HuH-7.5 (cell line): Measurements from ENCODE around the gene TERB1.

Experiments used
- DNase-seq: peaks from one replicate; pipeline ENCODE4 v3.0.0; 2011; ENCODE audit warnings: low spot score

The TERB1 gene

DNA sequence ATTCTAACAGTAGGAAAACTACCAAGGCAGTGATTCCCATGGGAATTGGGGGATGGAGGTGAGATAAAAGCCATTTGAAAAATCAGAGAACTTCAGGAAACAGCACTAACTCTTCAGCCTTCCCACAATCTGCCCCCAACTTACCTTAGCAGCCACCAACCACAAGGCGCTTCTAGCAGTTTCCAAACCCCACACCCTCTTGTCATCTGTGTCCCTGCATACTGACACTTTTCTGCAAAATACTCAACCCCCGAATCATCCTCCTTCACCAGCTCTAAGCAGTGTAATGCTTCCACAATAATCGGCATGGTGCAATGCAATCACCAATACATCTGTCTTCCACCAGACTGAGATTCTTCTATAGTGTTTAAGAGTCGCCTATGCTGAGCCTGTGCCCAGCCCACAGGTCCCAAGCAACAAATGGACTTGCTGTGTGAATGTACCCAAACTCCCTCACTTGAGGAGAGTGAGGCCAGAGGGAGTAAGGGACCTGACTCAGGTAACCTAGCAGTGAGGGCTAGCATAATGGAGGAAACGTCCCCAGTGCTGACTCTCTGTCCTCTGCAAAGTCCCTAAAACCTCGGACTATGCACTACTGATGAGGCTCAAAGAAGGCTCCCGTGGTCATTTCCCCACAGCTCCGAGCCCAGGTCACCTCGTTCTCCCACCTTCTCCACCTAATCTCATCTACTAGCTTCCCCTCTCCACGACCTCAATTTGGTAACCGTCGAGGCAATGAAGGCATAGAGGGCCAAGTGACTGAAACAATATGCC is 50.9 kb downstream of the TERB1 start:
- DNase-seq = peak; percentile 20

- no peak for DNase-seq
These were observed 54.7 kb downstream of the TERB1 start for GRCh38 chr16:66746682-66747081.

- no peak for DNase-seq
These were observed 55.3 kb downstream of the TERB1 start for GRCh38 chr16:66746048-66746447.

GRCh38 chr16:66741950-66742808 is 59.2 kb downstream of the TERB1 start:
- DNase-seq = no peak

DNA sequence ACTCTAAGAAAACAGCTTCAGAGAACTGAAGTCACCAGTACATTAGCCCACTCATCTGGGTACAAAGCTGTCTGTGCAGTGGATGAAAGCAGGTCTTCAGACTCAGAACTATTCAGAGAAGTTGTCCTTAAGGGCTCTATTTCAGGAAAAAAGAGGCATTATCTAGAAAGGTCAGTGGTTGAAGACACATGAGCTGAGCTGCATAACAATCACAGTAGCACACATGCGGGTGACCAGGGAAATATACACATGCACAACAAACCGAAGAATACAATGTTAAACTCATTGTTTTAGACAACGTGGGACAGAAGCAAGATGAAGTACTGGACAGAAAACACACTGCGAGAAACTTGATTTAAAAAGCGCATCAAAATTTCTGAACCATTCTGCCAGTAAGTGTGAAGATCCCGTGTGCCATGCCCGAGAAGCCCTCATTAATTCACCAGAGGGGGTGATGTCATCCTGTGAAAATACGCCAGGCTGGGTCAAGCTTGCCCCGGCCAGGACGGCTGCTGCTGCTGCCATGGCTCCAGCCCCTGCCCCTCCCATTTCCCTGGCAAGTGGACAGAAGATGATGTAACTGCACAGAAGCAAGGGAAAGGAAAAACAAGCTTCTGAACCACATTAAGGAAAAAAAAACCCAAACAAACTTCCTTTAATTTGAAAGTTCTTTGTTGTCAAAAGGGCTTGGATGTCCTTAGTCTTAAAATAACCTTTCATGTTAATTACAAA is 60.0 kb downstream of the TERB1 start:
- no peak for DNase-seq

- DNase-seq = no peak
These were observed 60.9 kb downstream of the TERB1 start for GRCh38 chr16:66740533-66740932.

GRCh38 chr16:66740010-66740409 is 61.4 kb downstream of the TERB1 start:
- peak; percentile 30 for DNase-seq

DNA sequence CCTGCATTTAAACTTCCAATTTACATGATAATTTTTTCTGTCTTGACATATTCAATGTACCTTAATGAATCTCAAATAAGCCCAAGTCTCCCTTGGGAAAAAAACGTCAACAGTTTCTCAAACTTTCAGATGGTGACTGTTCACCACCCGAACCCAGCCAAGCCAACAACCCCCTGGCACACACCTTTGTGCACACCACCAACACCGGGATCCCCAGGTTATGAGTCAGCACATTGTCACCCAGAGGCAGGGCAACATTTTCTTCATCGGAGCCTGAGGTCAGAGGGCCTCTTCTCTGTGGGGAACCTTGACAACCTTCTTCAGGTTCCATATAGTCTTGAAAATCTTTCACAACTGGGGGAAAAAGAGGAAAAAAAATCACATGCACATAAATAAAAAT is 65.5 kb downstream of the TERB1 start:
- DNase-seq = no peak

GRCh38 chr16:66731101-66731500 is 70.3 kb downstream of the TERB1 start:
- no peak for DNase-seq

DNA sequence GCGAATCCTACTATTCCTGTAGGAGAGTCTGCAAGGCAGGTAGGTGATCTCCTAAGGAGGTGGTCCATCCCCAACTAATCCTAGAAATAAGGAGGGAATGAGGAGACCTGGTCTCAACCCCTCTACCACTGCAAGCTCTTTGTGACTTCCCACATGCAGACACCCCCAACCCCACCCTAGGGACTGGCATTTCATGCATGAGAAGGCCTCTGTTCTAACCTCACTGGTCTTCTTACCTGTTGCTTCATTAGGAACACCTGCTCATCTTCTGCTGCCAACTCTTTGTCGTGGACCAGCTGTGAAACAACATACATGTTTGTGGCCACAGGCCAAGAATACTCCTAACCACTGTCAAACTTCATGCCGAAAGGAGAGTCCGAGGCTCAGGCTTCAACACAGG is 72.6 kb downstream of the TERB1 start:
- no peak for DNase-seq

GRCh38 chr16:66728117-66728787 is 73.1 kb downstream of the TERB1 start:
- DNase-seq = no peak

DNA sequence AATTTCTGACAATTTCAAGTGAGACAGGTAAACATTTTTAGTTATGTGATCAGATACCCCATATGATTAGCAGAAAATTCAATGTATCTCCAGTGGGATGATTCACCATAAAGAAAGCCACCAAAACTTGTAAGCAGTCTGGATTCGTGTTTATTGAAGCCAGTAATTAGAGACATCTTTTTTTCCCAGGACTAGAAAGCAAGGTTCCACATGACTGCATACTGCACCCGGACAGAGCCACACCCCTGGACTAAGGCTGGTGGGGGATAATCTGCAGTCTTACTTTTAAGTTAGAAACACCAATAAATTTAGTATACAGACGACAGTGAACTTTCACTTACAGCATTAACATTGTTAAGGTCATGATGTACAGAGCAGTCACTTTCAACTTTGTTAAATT is 80.6 kb downstream of the TERB1 start:
- no peak for DNase-seq

GRCh38 chr16:66719246-66719645 is 82.1 kb downstream of the TERB1 start:
- DNase-seq = no peak

- DNase-seq = no peak
These were observed 83.6 kb downstream of the TERB1 start for GRCh38 chr16:66717776-66718175.

DNA sequence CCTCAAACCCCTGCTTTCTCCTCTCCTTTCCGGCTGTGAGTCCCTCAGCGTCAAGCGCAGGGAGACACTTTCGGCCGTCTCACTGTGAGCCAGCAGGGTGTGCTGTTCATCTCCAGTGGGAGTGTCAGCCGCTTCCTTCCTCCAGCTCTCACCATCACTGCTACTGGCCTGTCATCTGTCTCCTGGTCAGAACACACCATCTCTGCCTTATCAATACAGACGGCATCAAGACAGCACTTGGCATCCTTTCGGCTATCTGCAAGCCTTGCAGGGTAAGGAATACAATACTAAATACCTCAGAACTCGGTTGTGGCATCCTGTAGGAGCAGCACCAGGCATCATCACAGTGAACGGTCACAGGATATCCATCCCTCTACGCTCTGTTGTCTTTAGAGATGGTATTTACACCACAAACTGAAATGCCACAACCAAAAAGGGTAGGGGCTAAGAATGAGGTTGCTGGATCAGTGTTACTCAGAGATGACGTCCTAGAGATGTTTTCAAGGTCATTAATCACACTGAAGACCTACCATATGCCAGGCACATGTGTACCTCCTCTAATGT is 84.2 kb downstream of the TERB1 start:
- no peak for DNase-seq

GRCh38 chr16:66714654-66715307 is 86.6 kb downstream of the TERB1 start:
- no peak for DNase-seq

- DNase-seq = no peak
These were observed 87.3 kb downstream of the TERB1 start for GRCh38 chr16:66714062-66714461.

DNA sequence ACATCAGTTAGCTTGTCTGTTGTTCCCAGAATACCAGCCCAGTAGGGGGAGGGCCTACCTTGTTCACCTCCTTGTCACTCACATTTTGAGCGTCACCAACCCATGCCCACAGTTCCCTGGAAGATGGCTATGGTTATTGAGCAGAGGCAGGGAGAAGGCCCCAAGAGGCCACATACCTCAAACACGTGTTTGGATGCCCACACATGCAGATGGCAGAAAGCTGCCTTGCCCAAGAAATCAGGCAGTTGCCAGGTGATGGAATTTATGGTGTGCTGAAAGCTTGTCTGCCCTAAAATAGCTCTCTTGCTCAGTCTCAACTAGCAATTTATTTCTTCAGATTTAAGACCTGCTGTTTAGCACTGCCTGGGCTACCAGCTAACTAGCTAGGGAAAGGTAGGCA is 88.3 kb downstream of the TERB1 start:
- no peak for DNase-seq

DNA sequence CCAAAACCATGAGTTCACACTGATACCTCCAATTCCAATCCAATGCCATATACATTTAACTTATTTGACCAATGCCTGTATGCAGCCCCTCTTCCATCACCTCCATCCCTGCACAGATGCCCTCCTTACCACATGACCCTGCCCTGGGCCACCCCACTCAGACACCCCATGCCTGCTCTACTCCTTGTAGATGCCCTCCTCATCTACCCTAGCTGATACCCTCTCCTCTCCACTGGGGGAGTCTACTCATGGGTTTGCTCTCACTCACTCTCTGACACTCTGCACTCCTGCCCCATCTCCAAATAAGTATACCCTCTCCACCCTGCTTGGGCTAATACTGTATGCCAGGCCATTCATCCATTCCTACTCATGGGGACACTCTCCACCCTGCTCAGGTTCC is 88.9 kb downstream of the TERB1 start:
- DNase-seq = no peak

GRCh38 chr16:66711581-66711980 is 89.8 kb downstream of the TERB1 start:
- DNase-seq = no peak

DNA sequence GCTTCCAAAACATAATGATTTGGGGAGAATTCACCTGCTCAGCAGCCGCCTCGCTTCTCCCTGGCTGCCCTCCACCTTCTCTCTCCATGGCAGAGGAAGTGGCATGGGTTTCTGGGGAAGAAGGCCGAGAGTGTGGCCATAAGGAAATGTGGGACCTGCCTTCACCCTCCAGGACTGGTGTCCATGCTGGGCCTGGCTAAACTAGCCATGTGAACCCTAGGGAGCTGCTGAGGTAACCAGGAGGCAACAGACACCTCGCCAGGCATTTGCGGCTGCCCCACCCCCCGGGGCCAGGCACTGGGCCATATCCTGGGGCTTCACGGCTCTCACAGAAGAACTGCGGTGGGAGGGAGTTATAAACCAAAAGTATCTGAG is 94.9 kb downstream of the TERB1 start:
- DNase-seq = no peak
